ENCODE measurements around the gene PNMA6E.

Gene PNMA6E

GRCh38 chrX:153401133-153401764, at the start of gene PNMA6E:
TSS of gene PNMA6E (minus strand) at chrX:153401350. CDS start at chrX:153398849, 2,501 bp downstream.
- no peak for TF ChIP-seq CTCF (IDR thresholded peaks at IDR 0.05; ENCODE audit: low read depth, low read length, missing control alignments)
- no peak within 1 kb of the TSS for H3K4me3 ChIP-seq (ENCODE audit: low read depth, low read length)
- no peak for DNase-seq (ENCODE audit: low read depth)

- H3K4me3 ChIP-seq (ENCODE audit: low read depth, low read length), result no peak overlapping the region
- no peak for DNase-seq (ENCODE audit: low read depth)
- no peak for TF ChIP-seq CTCF (IDR thresholded peaks at IDR 0.05; ENCODE audit: low read depth, low read length, missing control alignments)
These were observed 49.8 kb upstream of the PNMA6E start for GRCh38 chrX:153450949-153451277.

GRCh38 chrX:153450114-153450948, 49.2 kb upstream of the PNMA6E start:
- DNase-seq (ENCODE audit: low read depth), result no peak
- no peak overlapping the region for H3K4me3 ChIP-seq (ENCODE audit: low read depth, low read length)
- no peak for TF ChIP-seq CTCF (IDR thresholded peaks at IDR 0.05; ENCODE audit: low read depth, low read length, missing control alignments)

- no peak for DNase-seq (ENCODE audit: low read depth)
- TF ChIP-seq CTCF (IDR thresholded peaks at IDR 0.05; ENCODE audit: low read depth, low read length, missing control alignments), result no peak
- H3K4me3 ChIP-seq (ENCODE audit: low read depth, low read length), result no peak overlapping the region
These were observed 48.4 kb upstream of the PNMA6E start for GRCh38 chrX:153449368-153450113.

GRCh38 chrX:153448556-153449367, 47.6 kb upstream of the PNMA6E start:
- TF ChIP-seq CTCF (IDR thresholded peaks at IDR 0.05; ENCODE audit: low read depth, low read length, missing control alignments), result no peak
- no peak for DNase-seq (ENCODE audit: low read depth)
- H3K4me3 ChIP-seq (ENCODE audit: low read depth, low read length), result no peak overlapping the region

- no peak for DNase-seq (ENCODE audit: low read depth)
- TF ChIP-seq CTCF (IDR thresholded peaks at IDR 0.05; ENCODE audit: low read depth, low read length, missing control alignments), result no peak
- H3K4me3 ChIP-seq (ENCODE audit: low read depth, low read length), result no peak overlapping the region
These were observed 46.4 kb upstream of the PNMA6E start for GRCh38 chrX:153447581-153447960.

Data from GM12864 (cell line).